Endodermal cell (in vitro differentiated cells): ENCODE measurements around the gene SLC24A3. TPM values are rescaled to one million over a fixed set of nuclear protein-coding genes. Genes with fewer than 3 reads are reported as not detected.

Experiments
- DNase-seq: peaks from one replicate; pipeline ENCODE4 v3.0.0-alpha.2; 2017
- H3K27ac ChIP-seq: 2 replicates; pipeline ENCODE4 v1.5.1; 2013; ENCODE audit warnings: mild to moderate bottlenecking, low read depth, low read length, moderate library complexity
- H3K27me3 ChIP-seq: 2 replicates; pipeline ENCODE4 v1.6.1; 2013; ENCODE audit warnings: mild to moderate bottlenecking, low read length, moderate library complexity; ENCODE audit not compliant: insufficient read depth, control insufficient read depth, poor library complexity, severe bottlenecking
- H3K36me3 ChIP-seq: 2 replicates; pipeline ENCODE4 v1.7.0; 2013; ENCODE audit warnings: mild to moderate bottlenecking, low read length, moderate library complexity; ENCODE audit not compliant: control insufficient read depth, insufficient read depth
- H3K4me1 ChIP-seq: one replicate; pipeline ENCODE4 v1.7.0; 2013; ENCODE audit warnings: low read length; ENCODE audit not compliant: control insufficient read depth, insufficient read depth
- H3K4me3 ChIP-seq: 2 replicates; pipeline ENCODE4 v1.5.1; 2013; ENCODE audit warnings: mild to moderate bottlenecking, low read length, moderate library complexity
- H3K9ac ChIP-seq: 2 replicates; pipeline ENCODE4 v1.6.1; 2013; ENCODE audit warnings: mild to moderate bottlenecking, low read length, moderate library complexity; ENCODE audit not compliant: poor library complexity, severe bottlenecking; ENCODE audit errors: extremely low read depth
- H3K9me3 ChIP-seq: 2 replicates; pipeline ENCODE4 v1.6.1; 2013; ENCODE audit warnings: mild to moderate bottlenecking, low read length, moderate library complexity; ENCODE audit not compliant: control insufficient read depth
- H3K27ac Mint-ChIP-seq: 2 replicates; pipeline ENCODE4 v1.8.0; 2020; ENCODE audit warnings: mixed read lengths
- H3K27me3 Mint-ChIP-seq: 2 replicates; pipeline ENCODE4 v1.8.0; 2021; ENCODE audit warnings: mild to moderate bottlenecking, mixed read lengths; ENCODE audit not compliant: insufficient read depth
- H3K36me3 Mint-ChIP-seq: 2 replicates; pipeline ENCODE4 v1.8.0; 2020; ENCODE audit warnings: low read depth, mixed read lengths
- H3K4me1 Mint-ChIP-seq: 2 replicates; pipeline ENCODE4 v1.8.0; 2020; ENCODE audit warnings: mixed read lengths
- H3K4me3 Mint-ChIP-seq: 2 replicates; pipeline ENCODE4 v1.8.0; 2020; ENCODE audit warnings: mild to moderate bottlenecking, moderate library complexity, mixed read lengths
- H3K9me3 Mint-ChIP-seq: 2 replicates; pipeline ENCODE4 v1.8.0; 2020; ENCODE audit warnings: mild to moderate bottlenecking, mixed read lengths
- WGBS, 2 experiments: methylation state at CpG; one replicate each; pipeline versions ENCODE4 v1.1.5 to v1.1.7; 2013; ENCODE audit warnings: missing lambda C conversion rate in 2 of 2, mixed read lengths in 1 of 2; ENCODE audit not compliant: insufficient coverage in 1 of 2, insufficient read length in 1 of 2; 5-methylcytosine and 5-hydroxymethylcytosine counted together
- total RNA-seq, 2 donors: library from RNA; stranded (reverse); fragmentation: NEBNext Ultra II Directional in 1 of 2; extraction: Animal tissue kit (Norgen Biotek cat#: 25700) in 1 of 2; gene quantifications; 2 replicates in 1 of 2; 3 replicates in 1 of 2; pipeline ENCODE4 v1.2.1, GENCODE V29; 2021
- TF ChIP-seq, protein P1 (sequence below): fragments of 200-600 bp; sonication (generic); conservative IDR thresholded peaks from 2 replicates; pipeline ENCODE4 v1.5.0; 2021; ENCODE audit warnings: antibody characterized with exemption, mild to moderate bottlenecking

The SLC24A3 gene
- total RNA-seq, 2 donors from 2014 or later, result 1.5 to 1.8 TPM

DNA sequence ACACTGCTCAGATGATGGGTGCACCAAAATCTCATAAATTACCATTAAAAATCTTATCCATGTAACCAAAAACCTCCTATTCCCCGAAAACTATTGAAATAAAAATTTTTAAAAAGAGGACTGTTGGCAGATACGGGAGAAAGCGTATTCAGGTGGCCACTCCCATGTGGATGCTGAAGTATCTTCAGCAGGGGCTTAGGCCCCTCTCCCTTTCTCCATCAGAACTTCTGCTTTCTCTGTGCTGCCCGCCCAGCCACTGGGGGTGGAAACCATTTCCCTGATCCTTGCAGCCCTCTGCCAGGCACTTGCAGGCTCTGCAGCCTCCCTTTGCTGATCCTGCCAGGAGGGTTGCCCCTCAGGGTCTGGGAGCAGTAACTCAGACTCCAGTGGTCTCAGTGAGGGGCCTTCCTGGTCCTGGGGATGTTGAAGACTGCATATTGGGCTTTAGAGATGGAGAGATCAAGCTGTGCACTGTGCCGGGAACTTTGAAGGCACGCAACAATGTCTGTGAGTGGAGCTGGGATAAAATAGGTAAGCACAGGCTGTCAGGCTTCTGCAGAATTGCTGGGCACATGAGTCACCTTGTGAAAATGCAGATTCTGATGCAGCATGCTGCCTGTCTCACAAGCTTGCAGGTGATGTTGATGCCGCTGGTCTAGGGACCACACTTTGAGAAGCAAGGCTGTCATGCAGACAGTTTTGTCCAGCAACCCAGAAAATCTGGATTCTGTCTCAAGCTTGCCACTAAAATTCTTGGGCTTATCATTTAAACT is 59.6 kb downstream of the SLC24A3 start:
- no peaks in the 10 kb centered on the region for H3K9me3 ChIP-seq
- no peaks in the 10 kb centered on the region for H3K36me3 ChIP-seq
- no peaks in the 10 kb centered on the region for H3K27me3 ChIP-seq
- H3K9ac ChIP-seq, result no peak overlapping the region
- H3K4me1 Mint-ChIP-seq, result peaks cover 10% of the 10 kb centered on the region
- H3K4me3 ChIP-seq, result no peak overlapping the region
- H3K9me3 Mint-ChIP-seq, result no peaks in the 10 kb centered on the region
- WGBS, 2 experiments, result 92 to 93% methylated on average over 6 to 7 of the region's 7 CpGs
- peaks cover 7% of the 10 kb centered on the region for H3K4me1 ChIP-seq
- TF ChIP-seq, protein P1, sequence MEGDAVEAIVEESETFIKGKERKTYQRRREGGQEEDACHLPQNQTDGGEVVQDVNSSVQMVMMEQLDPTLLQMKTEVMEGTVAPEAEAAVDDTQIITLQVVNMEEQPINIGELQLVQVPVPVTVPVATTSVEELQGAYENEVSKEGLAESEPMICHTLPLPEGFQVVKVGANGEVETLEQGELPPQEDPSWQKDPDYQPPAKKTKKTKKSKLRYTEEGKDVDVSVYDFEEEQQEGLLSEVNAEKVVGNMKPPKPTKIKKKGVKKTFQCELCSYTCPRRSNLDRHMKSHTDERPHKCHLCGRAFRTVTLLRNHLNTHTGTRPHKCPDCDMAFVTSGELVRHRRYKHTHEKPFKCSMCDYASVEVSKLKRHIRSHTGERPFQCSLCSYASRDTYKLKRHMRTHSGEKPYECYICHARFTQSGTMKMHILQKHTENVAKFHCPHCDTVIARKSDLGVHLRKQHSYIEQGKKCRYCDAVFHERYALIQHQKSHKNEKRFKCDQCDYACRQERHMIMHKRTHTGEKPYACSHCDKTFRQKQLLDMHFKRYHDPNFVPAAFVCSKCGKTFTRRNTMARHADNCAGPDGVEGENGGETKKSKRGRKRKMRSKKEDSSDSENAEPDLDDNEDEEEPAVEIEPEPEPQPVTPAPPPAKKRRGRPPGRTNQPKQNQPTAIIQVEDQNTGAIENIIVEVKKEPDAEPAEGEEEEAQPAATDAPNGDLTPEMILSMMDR, result no peak
- H3K36me3 Mint-ChIP-seq, result no peaks in the 10 kb centered on the region
- H3K27ac ChIP-seq, result no peak overlapping the region
- peak; percentile 52 for DNase-seq
- H3K27ac Mint-ChIP-seq, result no peak overlapping the region
- no peak overlapping the region for H3K4me3 Mint-ChIP-seq
- H3K27me3 Mint-ChIP-seq, result no peaks in the 10 kb centered on the region

DNA sequence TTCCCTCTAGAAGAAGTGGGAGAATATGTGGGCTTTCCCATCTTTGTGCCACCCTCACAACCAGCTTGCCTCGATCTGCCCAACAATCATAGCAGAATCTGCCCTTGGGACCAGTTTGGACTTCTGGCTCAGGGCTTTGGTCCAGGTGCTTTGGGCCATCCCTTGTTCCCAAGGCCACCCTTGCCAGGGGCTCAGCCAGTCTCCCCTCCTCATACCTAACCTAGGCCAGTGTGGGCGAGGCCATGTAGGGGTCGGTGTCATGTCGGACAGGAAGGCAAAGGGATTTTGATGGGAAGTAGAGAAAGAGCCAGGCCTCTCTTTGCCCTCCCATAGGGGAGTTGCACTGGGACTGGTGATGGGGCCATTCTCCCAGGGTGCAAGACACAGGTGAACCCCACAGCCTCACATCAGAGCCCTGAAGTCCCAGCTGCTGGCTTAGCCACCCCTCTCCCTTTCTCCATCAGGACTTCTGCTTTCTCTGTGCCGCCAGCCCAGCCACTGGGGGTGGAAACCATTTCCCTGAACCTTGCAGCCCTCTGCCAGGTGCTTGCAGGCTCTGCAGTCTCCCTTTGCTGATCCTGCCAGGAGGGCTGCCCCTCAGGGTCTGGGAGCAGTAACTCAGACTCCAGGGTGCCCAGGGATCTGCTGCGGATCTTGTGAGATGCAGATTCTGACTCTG is 60.7 kb downstream of the SLC24A3 start:
- no peaks in the 10 kb centered on the region for H3K36me3 Mint-ChIP-seq
- no peak overlapping the region for H3K4me3 Mint-ChIP-seq
- H3K27me3 ChIP-seq, result no peaks in the 10 kb centered on the region
- H3K9me3 Mint-ChIP-seq, result no peaks in the 10 kb centered on the region
- H3K27ac Mint-ChIP-seq, result no peak overlapping the region
- no peaks in the 10 kb centered on the region for H3K9me3 ChIP-seq
- no peak overlapping the region for H3K9ac ChIP-seq
- peaks cover 7% of the 10 kb centered on the region for H3K4me1 ChIP-seq
- no peaks in the 10 kb centered on the region for H3K27me3 Mint-ChIP-seq
- DNase-seq, result no peak
- H3K4me1 Mint-ChIP-seq, result peaks cover 10% of the 10 kb centered on the region
- WGBS, 2 experiments, result 90 to 96% methylated on average over 1 to 6 of the region's 6 CpGs
- no peak overlapping the region for H3K27ac ChIP-seq
- TF ChIP-seq, protein P1, result no peak
- H3K4me3 ChIP-seq, result no peak overlapping the region
- H3K36me3 ChIP-seq, result no peaks in the 10 kb centered on the region

DNA sequence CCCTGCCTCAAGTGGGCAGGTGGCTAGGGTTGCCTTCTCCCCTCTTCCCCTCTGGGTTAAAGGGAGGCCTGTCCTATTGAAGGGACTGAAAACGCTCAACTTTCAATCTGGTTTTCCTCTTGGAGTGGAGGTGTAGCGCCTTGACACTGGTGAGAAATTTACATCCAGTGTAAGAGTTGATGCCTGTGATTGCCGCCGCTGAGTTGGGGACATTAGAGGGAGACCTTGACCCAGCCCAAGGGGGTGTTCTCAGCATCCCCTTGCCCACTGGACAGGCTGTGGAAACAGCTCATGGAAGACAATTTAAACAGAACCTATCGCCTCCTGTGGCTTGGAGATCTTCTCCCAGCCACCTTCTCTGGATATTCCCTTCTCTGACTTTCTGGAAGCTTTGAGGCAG is 61.6 kb downstream of the SLC24A3 start:
- TF ChIP-seq, protein P1, result no peak
- Histone ChIP-seq H3K36me3 (no peaks in the 10 kb centered on the region), H3K9me3 (no peaks in the 10 kb centered on the region), H3K4me1 (peaks cover 7% of the 10 kb centered on the region), H3K4me3 (no peak overlapping the region), H3K9ac (no peak overlapping the region), H3K27ac (no peak overlapping the region), H3K27me3 (no peaks in the 10 kb centered on the region)
- H3K27me3 Mint-ChIP-seq, result no peaks in the 10 kb centered on the region
- no peaks in the 10 kb centered on the region for H3K36me3 Mint-ChIP-seq
- no peak overlapping the region for H3K27ac Mint-ChIP-seq
- H3K4me3 Mint-ChIP-seq, result no peak overlapping the region
- peaks cover 10% of the 10 kb centered on the region for H3K4me1 Mint-ChIP-seq
- H3K9me3 Mint-ChIP-seq, result no peaks in the 10 kb centered on the region
- DNase-seq, result no peak
- WGBS, 2 experiments, result 91 to 100% methylated on average over 1 to 5 of the region's 5 CpGs
